Activated T-cell treated with anti-CD3 and anti-CD28 coated beads, Interleukin-2, amount 50 U/mL, for 72 hours (primary cell): ENCODE results near the gene FHIT. TPM values are rescaled to one million over a fixed set of nuclear protein-coding genes. Genes with fewer than 3 reads are reported as not detected.

Experiments used
- ATAC-seq, 2 donors: fragments of 150-1000 bp; cut with Tn5 transposase; replicated peaks in 1 of 2; 2 replicates each; pipeline ENCODE4 v1.10.0; 2021; ENCODE audit warnings: moderate library complexity in 2 of 2, mild to moderate bottlenecking in 1 of 2
- DNase-seq, 2 donors: peaks; one replicate each; pipeline ENCODE4 v3.0.0; 2021 to 2022; ENCODE audit warnings: mixed read lengths in 1 of 2
- H3K27ac Mint-ChIP-seq: one replicate; pipeline ENCODE4 v1.8.0; 2022; ENCODE audit warnings: mild to moderate bottlenecking, moderate library complexity, mixed read lengths
- H3K27me3 Mint-ChIP-seq: one replicate; pipeline ENCODE4 v1.8.0; 2022; ENCODE audit warnings: low read depth, mixed read lengths
- H3K36me3 Mint-ChIP-seq, 2 donors: one replicate each; pipeline ENCODE4 v1.8.0; 2022; ENCODE audit warnings: mixed read lengths in 2 of 2, mild to moderate bottlenecking in 1 of 2; ENCODE audit not compliant: insufficient read depth in 2 of 2
- H3K4me1 Mint-ChIP-seq: one replicate; pipeline ENCODE4 v1.8.0; 2022; ENCODE audit warnings: low read depth, mixed read lengths
- H3K4me3 Mint-ChIP-seq, 2 donors: one replicate each; pipeline ENCODE4 v1.8.0; 2022; ENCODE audit warnings: mild to moderate bottlenecking in 2 of 2, mixed read lengths in 2 of 2, moderate library complexity in 2 of 2
- H3K9me3 Mint-ChIP-seq, 2 donors: one replicate each; pipeline ENCODE4 v1.8.0; 2022; ENCODE audit warnings: mixed read lengths in 2 of 2
- total RNA-seq, 2 donors: library from RNA; stranded (reverse); gene quantifications; one replicate each; pipeline ENCODE4 v1.2.3, GENCODE V29; 2022

The FHIT gene
- total RNA-seq, 2 donors from 2014 or later, result 48.2 to 54.9 TPM

DNA sequence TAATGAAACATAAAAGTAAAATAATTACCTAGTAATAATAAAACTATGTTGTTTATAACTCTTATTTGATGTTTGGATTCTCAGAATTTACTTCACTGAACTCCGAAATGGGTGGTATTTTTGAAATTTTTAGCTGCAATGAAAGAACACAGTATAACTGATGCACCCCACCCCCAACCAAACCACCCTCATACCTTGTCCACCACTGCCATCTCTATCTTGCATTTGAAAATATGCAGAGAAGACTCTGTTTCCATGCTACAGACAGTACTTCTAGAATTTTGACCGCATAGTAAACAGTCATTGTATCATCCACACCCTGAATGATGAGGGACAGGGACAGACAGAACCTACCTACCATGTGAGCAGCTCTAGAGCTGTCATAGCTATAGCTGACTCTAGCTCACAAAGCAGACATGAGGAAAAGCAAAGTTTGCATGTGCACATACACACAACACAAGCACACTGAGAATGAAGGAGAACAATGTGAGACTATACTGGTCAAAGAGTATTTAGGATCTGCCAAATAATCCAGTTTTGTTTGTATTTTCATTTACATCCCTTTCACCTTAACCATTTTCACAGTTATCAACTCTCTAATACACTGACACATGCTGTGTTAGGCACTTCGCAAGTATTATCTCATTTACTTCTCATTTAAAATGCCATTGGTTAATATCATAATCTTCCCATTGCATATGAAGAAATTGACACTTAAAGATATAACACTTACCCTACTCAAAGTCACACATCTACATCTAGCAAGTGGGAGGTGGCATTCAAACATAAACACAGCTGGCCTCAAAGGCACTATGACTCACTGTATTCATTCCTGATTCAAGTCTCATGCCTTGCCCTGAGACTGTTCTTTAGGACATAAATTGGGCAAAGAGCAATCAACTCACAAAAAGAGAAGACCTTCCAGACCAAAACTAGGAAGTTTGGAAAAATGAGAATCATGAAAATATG, 1186.8 kb downstream of the FHIT start:
- Mint-ChIP-seq H3K4me1 (peaks cover 78% of the 10 kb centered on the region), H3K9me3 (no peaks in the 10 kb centered on the region), H3K36me3 (peaks cover 2 to 10% of the 10 kb centered on the region in 2 donors), H3K27ac (peak overlapping the region; percentile 61), H3K27me3 (no peaks in the 10 kb centered on the region), H3K4me3 (peak overlapping the region; percentile 57 to 63)
- DNase-seq, result no peak
- ATAC-seq, result peak; percentile 90 to 93

DNA sequence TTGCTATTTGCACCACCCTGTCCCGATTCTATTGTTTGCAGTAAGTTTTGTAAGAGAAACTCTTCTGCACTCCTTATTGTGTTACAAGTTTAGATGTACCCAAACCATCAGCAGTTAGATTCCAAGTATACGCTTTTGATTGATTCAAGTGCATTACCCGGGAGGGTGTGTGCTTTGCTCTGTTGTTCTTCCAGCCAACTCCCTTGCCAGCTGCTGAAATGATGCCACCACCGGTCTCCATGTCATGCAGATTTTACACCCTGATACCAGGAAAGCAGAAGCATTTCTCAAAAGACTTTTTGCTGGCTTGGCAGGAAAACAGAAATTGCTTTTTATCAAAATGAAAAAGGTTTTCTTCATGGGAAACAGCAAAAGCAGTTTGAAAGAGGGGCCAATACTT, 1194.8 kb downstream of the FHIT start:
- Mint-ChIP-seq H3K27ac (peak overlapping the region; percentile 88), H3K4me3 (peak overlapping the region; percentile 57 to 75)

DNA sequence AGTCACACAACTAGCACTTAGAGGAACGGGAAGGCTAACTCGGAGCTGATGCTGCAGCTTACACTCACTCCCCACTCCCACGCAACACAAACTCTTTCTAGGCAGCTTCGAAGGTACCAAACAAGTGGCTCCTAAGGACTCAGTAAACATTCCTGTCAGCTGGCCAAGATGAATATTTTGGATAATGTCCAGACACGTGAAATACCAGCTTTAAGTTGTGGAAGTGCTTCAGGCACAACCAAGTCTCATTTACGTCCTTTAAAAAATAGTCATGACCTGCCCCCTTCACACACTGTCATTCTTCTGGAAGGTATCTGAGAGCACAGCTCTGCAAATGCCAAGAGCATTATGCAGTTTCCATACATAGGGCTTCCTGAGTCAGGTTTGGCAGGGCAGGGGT, 1195.5 kb downstream of the FHIT start:
- Mint-ChIP-seq H3K9me3 (peaks cover 4 to 12% of the 10 kb centered on the region in 2 donors), H3K4me1 (peaks cover 89% of the 10 kb centered on the region), H3K4me3 (peak overlapping the region; percentile 57 to 75), H3K27me3 (no peaks in the 10 kb centered on the region), H3K36me3 (peaks cover 12 to 29% of the 10 kb centered on the region in 2 donors), H3K27ac (peak overlapping the region; percentile 88)
- ATAC-seq, result peak; percentile 28 to 41
- DNase-seq, result no peak

More for the DNA sequence above, 1194.8 kb downstream of the FHIT start:
- DNase-seq (no peak), ATAC-seq (peak in 1 of 2 donors; percentile 17)
- Mint-ChIP-seq H3K36me3 (peaks cover 10 to 27% of the 10 kb centered on the region in 2 donors), H3K27me3 (no peaks in the 10 kb centered on the region), H3K4me1 (peaks cover 93% of the 10 kb centered on the region), H3K9me3 (peaks cover 4 to 9% of the 10 kb centered on the region in 2 donors)

DNA sequence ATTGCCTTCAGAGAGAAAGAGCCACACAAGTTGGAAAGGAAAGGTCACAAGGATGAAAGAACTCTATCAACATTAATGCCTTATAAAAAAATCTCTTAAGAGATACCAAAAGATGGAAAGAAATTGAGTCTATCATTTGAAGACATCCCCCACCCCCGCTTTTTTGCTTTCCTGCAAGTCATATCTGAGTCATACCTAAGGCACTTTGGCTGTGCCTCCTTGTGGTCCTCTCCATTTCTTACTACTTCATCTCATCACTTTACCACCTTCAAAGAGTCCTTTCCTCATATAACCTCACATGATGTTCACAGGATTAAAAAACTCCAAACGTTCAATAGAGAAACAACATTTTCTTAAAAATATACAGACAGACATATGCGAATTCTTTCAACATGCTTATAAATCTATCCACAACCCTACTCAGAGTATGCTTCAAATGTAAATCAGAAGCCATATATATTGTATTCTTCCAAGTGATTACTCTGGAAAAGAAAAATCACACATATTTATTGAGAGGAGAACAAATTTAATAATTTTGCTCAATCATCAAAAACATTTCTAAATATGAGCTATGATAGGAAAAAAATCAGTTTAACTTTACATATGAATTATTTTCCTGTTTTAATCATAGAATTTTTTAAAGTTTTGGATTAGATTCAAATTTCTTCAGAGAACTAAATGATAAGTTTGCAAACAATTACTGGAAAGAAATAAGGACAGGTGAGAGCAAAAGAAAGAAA, 1197.6 kb downstream of the FHIT start:
- Mint-ChIP-seq H3K4me1 (peaks cover 85% of the 10 kb centered on the region), H3K27ac (peak overlapping the region; percentile 88), H3K9me3 (peaks cover 2 to 12% of the 10 kb centered on the region in 2 donors), H3K4me3 (peak overlapping the region; percentile 53 to 54), H3K36me3 (peaks cover 10 to 24% of the 10 kb centered on the region in 2 donors), H3K27me3 (no peaks in the 10 kb centered on the region)
- ATAC-seq (peak; percentile 83), DNase-seq (peak; percentile 52 to 65)

DNA sequence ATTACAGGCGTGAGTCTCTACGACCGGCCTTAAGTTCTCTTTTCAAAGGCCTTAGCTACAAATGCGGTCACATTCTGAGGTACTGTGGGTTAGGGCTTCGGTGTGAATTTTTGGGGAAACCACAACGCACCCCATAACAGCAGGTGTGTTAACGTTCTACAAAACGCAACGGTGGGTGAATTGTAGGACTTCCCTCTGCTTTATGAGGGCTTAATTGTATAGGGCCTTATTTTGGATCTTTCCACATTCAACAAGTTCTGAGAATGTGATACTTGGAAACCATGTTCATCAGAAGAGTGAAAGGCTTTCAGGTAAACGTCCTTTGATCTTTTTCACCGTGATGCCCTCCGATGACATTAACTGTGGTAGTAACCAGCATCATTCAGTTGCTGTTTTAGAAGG, 1202.8 kb downstream of the FHIT start:
- ATAC-seq (peak; percentile 71 to 84), DNase-seq (peak; percentile 52 to 63)
- Mint-ChIP-seq H3K27ac (peak overlapping the region; percentile 92), H3K36me3 (peaks cover 16 to 47% of the 10 kb centered on the region in 2 donors), H3K9me3 (peaks cover 0 to 17% of the 10 kb centered on the region in 2 donors), H3K4me1 (peaks cover 83% of the 10 kb centered on the region), H3K27me3 (no peaks in the 10 kb centered on the region), H3K4me3 (peak overlapping the region; percentile 75 to 78)

GRCh38 chr3:60047426-60048200, 1203.6 kb downstream of the FHIT start:
- peak in 1 of 2 donors; percentile 16 for DNase-seq
- Mint-ChIP-seq H3K9me3 (peaks cover 0 to 17% of the 10 kb centered on the region in 2 donors), H3K4me3 (peak overlapping the region; percentile 75 to 78), H3K36me3 (peaks cover 16 to 49% of the 10 kb centered on the region in 2 donors), H3K4me1 (peaks cover 79% of the 10 kb centered on the region), H3K27me3 (no peaks in the 10 kb centered on the region), H3K27ac (peak overlapping the region; percentile 92)
- peak; percentile 19 to 21 for ATAC-seq

- Mint-ChIP-seq H3K9me3 (peaks cover 3 to 15% of the 10 kb centered on the region in 2 donors), H3K4me3 (peak overlapping the region in 1 of 2 donors; percentile 75), H3K27ac (peak overlapping the region; percentile 22), H3K4me1 (peaks cover 70% of the 10 kb centered on the region), H3K36me3 (peaks cover 18 to 42% of the 10 kb centered on the region in 2 donors), H3K27me3 (no peaks in the 10 kb centered on the region)
- DNase-seq (no peak), ATAC-seq (no peak)
These were observed 1205.0 kb downstream of the FHIT start for GRCh38 chr3:60046210-60046609.

- Mint-ChIP-seq H3K4me3 (peak overlapping the region in 1 of 2 donors; percentile 75), H3K27me3 (no peaks in the 10 kb centered on the region), H3K27ac (peak overlapping the region; percentile 22), H3K36me3 (peaks cover 15 to 40% of the 10 kb centered on the region in 2 donors), H3K9me3 (peaks cover 3 to 12% of the 10 kb centered on the region in 2 donors), H3K4me1 (peaks cover 69% of the 10 kb centered on the region)
- DNase-seq (no peak), ATAC-seq (no peak)
These were observed 1205.6 kb downstream of the FHIT start for GRCh38 chr3:60045686-60046085.

DNA sequence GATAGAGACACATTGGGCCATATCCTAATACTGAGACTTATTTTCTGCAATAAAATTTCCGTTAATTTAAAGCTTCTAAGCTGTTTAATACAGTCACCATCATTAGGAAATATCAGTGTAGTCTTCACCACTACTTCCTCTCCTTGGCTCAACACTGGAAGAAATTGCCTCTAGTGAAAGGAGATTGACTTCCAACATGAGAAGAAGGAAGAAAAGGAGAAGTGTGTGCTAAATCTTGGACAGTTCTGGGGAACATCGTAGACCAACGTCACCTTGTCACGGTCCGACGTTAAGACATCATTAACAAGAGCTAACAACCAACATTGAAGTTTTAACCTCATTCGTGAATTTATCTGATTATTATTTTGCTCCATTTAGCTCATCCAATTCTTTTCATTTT, 1214.4 kb downstream of the FHIT start:
- Mint-ChIP-seq H3K4me1 (peaks cover 24% of the 10 kb centered on the region), H3K27me3 (no peaks in the 10 kb centered on the region), H3K27ac (no peak overlapping the region), H3K9me3 (peaks cover 3 to 4% of the 10 kb centered on the region in 2 donors), H3K36me3 (peaks cover 3 to 16% of the 10 kb centered on the region in 2 donors), H3K4me3 (no peak overlapping the region)
- ATAC-seq (no peak), DNase-seq (no peak)

- H3K27me3 Mint-ChIP-seq, result no peaks in the 10 kb centered on the region
- peaks cover 3 to 13% of the 10 kb centered on the region in 2 donors for H3K36me3 Mint-ChIP-seq
- DNase-seq, result no peak
- H3K4me1 Mint-ChIP-seq, result peaks cover 40% of the 10 kb centered on the region
- no peak overlapping the region for H3K4me3 Mint-ChIP-seq
- ATAC-seq, result peak in 1 of 2 donors; percentile 21
- H3K27ac Mint-ChIP-seq, result peak overlapping the region; percentile 47
- H3K9me3 Mint-ChIP-seq, result peaks cover 0 to 4% of the 10 kb centered on the region in 2 donors
These were observed 1217.3 kb downstream of the FHIT start for GRCh38 chr3:60033901-60034453.

DNA sequence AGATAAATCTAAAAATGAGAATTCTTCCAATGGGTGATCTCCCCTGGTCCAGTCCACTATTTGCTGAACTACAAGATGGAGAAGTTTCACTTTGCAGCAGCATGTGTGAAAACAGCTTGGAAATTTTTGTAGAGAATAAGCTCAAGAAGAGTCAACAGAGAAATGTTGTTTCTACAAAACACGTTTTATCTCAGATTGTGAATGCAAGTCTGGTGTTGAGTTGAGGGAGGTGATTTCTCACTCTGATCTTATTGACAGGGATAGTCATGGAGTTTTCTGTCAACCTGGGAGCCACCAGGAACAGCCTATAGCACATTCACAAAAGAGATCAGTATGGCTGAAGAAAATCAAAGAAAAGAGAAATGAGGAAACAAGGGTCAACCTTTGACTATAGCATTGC, 1220.3 kb downstream of the FHIT start:
- Mint-ChIP-seq H3K9me3 (no peaks in the 10 kb centered on the region), H3K27me3 (no peaks in the 10 kb centered on the region), H3K4me3 (peak overlapping the region in 1 of 2 donors; percentile 19), H3K4me1 (peaks cover 60% of the 10 kb centered on the region), H3K36me3 (peaks cover 0 to 8% of the 10 kb centered on the region in 2 donors), H3K27ac (peak overlapping the region; percentile 68)
- DNase-seq, result no peak
- peak; percentile 54 to 58 for ATAC-seq

GRCh38 chr3:60028233-60028632, 1223.0 kb downstream of the FHIT start:
- Mint-ChIP-seq H3K9me3 (no peaks in the 10 kb centered on the region), H3K4me1 (peaks cover 73% of the 10 kb centered on the region), H3K27ac (peak overlapping the region; percentile 69), H3K27me3 (no peaks in the 10 kb centered on the region), H3K36me3 (peaks cover 0 to 10% of the 10 kb centered on the region in 2 donors), H3K4me3 (peak overlapping the region; percentile 7 to 50)
- DNase-seq (no peak), ATAC-seq (peak; percentile 67 to 69)
